Fibroblast of pulmonary artery (primary cell): ENCODE measurements around the gene FEM1A.
"Not testable (repeated sequence)": the region's sequence is repeated elsewhere in the genome, so short reads cannot be mapped to it uniquely, and the experiment has no call there.

ENCODE experiments used
- DNase-seq: peaks from one replicate; pipeline ENCODE4 v3.0.0-alpha.2; 2010; ENCODE audit warnings: low read depth
- H3K4me3 ChIP-seq: replicated peaks from 2 replicates; pipeline ENCODE4 v1.5.1; 2011; ENCODE audit warnings: low read depth, mild to moderate bottlenecking, control low read depth, low read length, moderate library complexity
- CTCF ChIP-seq: IDR thresholded peaks from 2 replicates; pipeline ENCODE4 v1.5.1; 2011; ENCODE audit warnings: mild to moderate bottlenecking, control low read depth, low read length, inconsistent platforms; ENCODE audit errors: missing control alignments

The FEM1A gene

GRCh38 chr19:4830768-4831265, 39.3 kb downstream of the FEM1A start:
- no peak for TF ChIP-seq CTCF
- no peak for DNase-seq
- peak overlapping the region; percentile 85 for H3K4me3 ChIP-seq

- peak within 1 kb of the TSS; percentile 85 for H3K4me3 ChIP-seq
- no peak for TF ChIP-seq CTCF
- DNase-seq, result peak; percentile 64
Measured at GRCh38 chr19:4831304-4831978, 39.9 kb downstream of the FEM1A start, which contains the start of gene TICAM1. Gene TICAM1 (minus strand): TSS chr19:4831712. CDS start chr19:4818377, 13,335 bp downstream.

GRCh38 chr19:4831979-4832340, 40.4 kb downstream of the FEM1A start:
- peak overlapping the region; percentile 85 for H3K4me3 ChIP-seq
- DNase-seq, result not testable (repeated sequence)

GRCh38 chr19:4832776-4833175, 41.2 kb downstream of the FEM1A start:
- TF ChIP-seq CTCF, result no peak
- H3K4me3 ChIP-seq, result no peak overlapping the region
- DNase-seq, result no peak

- TF ChIP-seq CTCF, result no peak
- H3K4me3 ChIP-seq, result no peak overlapping the region
- DNase-seq, result no peak
Measured at GRCh38 chr19:4839192-4839591, 47.7 kb downstream of the FEM1A start.

GRCh38 chr19:4843647-4843965, 52.1 kb downstream of the FEM1A start:
- H3K4me3 ChIP-seq, result no peak overlapping the region
- no peak for TF ChIP-seq CTCF
- no peak for DNase-seq

GRCh38 chr19:4844348-4845179, 53.0 kb downstream of the FEM1A start:
- peak; percentile 61 for DNase-seq
- no peak for TF ChIP-seq CTCF

GRCh38 chr19:4845975-4846374, 54.4 kb downstream of the FEM1A start:
- DNase-seq, H3K4me3 ChIP-seq: not testable (repeated sequence)

More at GRCh38 chr19:4844348-4845179, 53.0 kb downstream of the FEM1A start:
- H3K4me3 ChIP-seq, result no peak overlapping the region
